ENCODE data around the gene NSD1.

- TF ChIP-seq CTCF (IDR thresholded peaks at IDR 0.05) (no peak), POLR2A (IDR thresholded peaks at IDR 0.05) (no peak)
These were observed 122.7 kb downstream of the NSD1 start for GRCh38 chr5:177256296-177256695.

Data from thyroid gland (tissue), 4 donors.